ENCODE data around the gene PWWP2B.

GRCh38 chr10:132355754-132356153, 41.2 kb upstream of the PWWP2B start:
- TF ChIP-seq, protein P1, sequence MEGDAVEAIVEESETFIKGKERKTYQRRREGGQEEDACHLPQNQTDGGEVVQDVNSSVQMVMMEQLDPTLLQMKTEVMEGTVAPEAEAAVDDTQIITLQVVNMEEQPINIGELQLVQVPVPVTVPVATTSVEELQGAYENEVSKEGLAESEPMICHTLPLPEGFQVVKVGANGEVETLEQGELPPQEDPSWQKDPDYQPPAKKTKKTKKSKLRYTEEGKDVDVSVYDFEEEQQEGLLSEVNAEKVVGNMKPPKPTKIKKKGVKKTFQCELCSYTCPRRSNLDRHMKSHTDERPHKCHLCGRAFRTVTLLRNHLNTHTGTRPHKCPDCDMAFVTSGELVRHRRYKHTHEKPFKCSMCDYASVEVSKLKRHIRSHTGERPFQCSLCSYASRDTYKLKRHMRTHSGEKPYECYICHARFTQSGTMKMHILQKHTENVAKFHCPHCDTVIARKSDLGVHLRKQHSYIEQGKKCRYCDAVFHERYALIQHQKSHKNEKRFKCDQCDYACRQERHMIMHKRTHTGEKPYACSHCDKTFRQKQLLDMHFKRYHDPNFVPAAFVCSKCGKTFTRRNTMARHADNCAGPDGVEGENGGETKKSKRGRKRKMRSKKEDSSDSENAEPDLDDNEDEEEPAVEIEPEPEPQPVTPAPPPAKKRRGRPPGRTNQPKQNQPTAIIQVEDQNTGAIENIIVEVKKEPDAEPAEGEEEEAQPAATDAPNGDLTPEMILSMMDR (IDR thresholded peaks at IDR 0.05; ENCODE audit: insufficient read depth, low read depth, low read length) = no peak
- no peak for TF ChIP-seq EZH2 (IDR thresholded peaks at IDR 0.05; ENCODE audit: insufficient read depth, low read length)
